ENCODE data around the gene ZNFX1. TPM values are rescaled to one million over a fixed set of nuclear protein-coding genes. Genes with fewer than 3 reads are reported as not detected.
A peak's percentile ranks its signal among the peaks of the same experiment; 100 is the strongest.

The ZNFX1 gene
- total RNA-seq, 2 donors from 2014 or later, result 8.1 to 8.9 TPM

GRCh38 chr20:49245921-49246740, 31.7 kb downstream of the ZNFX1 start:
- Histone ChIP-seq H3K36me3 (ENCODE audit: control insufficient read depth, insufficient read depth, low read length) (peaks cover 96% of the 10 kb centered on the region), H3K4me1 (ENCODE audit: control insufficient read depth, insufficient read depth, low read length) (no peaks in the 10 kb centered on the region)

GRCh38 chr20:49237531-49237930, 40.3 kb downstream of the ZNFX1 start:
- H3K4me1 ChIP-seq (ENCODE audit: control insufficient read depth, insufficient read depth, low read length), result no peaks in the 10 kb centered on the region
- no peak for DNase-seq
- peaks cover 74% of the 10 kb centered on the region for H3K36me3 ChIP-seq (ENCODE audit: control insufficient read depth, insufficient read depth, low read length)
- H3K4me3 ChIP-seq (ENCODE audit: low read length), result no peak overlapping the region
- 75 to 85% methylated on average over 1 to 4 of the region's 4 CpGs for WGBS, 2 experiments (ENCODE audit: insufficient coverage in 1 of 2, insufficient read length in 1 of 2)
- no peak overlapping the region for H3K4me3 Mint-ChIP-seq
- no peak for TF ChIP-seq CTCF (conservative IDR thresholded peaks at IDR 0.05)
- no peak overlapping the region for H3K27ac ChIP-seq (ENCODE audit: low read depth, low read length)
- H3K27ac Mint-ChIP-seq, result peak overlapping the region; percentile 31
- peak overlapping the region; percentile 13 for H3K9ac ChIP-seq (ENCODE audit: extremely low read depth, low read length, poor library complexity, severe bottlenecking)
- H3K4me1 Mint-ChIP-seq, result peaks cover 5% of the 10 kb centered on the region
- no peaks in the 10 kb centered on the region for H3K9me3 ChIP-seq (ENCODE audit: control insufficient read depth, low read length)
- H3K36me3 Mint-ChIP-seq (ENCODE audit: low read depth), result peaks cover 82% of the 10 kb centered on the region
- H3K27me3 ChIP-seq (ENCODE audit: control insufficient read depth, insufficient read depth, low read length, poor library complexity, severe bottlenecking), result no peaks in the 10 kb centered on the region
- no peaks in the 10 kb centered on the region for H3K9me3 Mint-ChIP-seq
- no peaks in the 10 kb centered on the region for H3K27me3 Mint-ChIP-seq (ENCODE audit: insufficient read depth)

More at GRCh38 chr20:49245921-49246740, 31.7 kb downstream of the ZNFX1 start:
- peak; percentile 84 for TF ChIP-seq CTCF (conservative IDR thresholded peaks at IDR 0.05)
- Histone ChIP-seq H3K9ac (ENCODE audit: extremely low read depth, low read length, poor library complexity, severe bottlenecking) (no peak overlapping the region), H3K27me3 (ENCODE audit: control insufficient read depth, insufficient read depth, low read length, poor library complexity, severe bottlenecking) (no peaks in the 10 kb centered on the region), H3K9me3 (ENCODE audit: control insufficient read depth, low read length) (no peaks in the 10 kb centered on the region), H3K27ac (ENCODE audit: low read depth, low read length) (peak overlapping the region; percentile 19), H3K4me3 (ENCODE audit: low read length) (no peak overlapping the region)
- Mint-ChIP-seq H3K9me3 (no peaks in the 10 kb centered on the region), H3K36me3 (ENCODE audit: low read depth) (peaks cover 59% of the 10 kb centered on the region), H3K27ac (peak overlapping the region; percentile 82), H3K27me3 (ENCODE audit: insufficient read depth) (no peaks in the 10 kb centered on the region), H3K4me3 (no peak overlapping the region), H3K4me1 (no peaks in the 10 kb centered on the region)
- WGBS, 2 experiments (ENCODE audit: insufficient coverage in 1 of 2, insufficient read length in 1 of 2), result 80 to 81% methylated on average over 3 of the region's 3 CpGs
- peak; percentile 72 for DNase-seq

- peaks cover 5% of the 10 kb centered on the region for H3K4me1 Mint-ChIP-seq
- Histone ChIP-seq H3K36me3 (ENCODE audit: control insufficient read depth, insufficient read depth, low read length) (peaks cover 72% of the 10 kb centered on the region), H3K9ac (ENCODE audit: extremely low read depth, low read length, poor library complexity, severe bottlenecking) (no peak overlapping the region), H3K27me3 (ENCODE audit: control insufficient read depth, insufficient read depth, low read length, poor library complexity, severe bottlenecking) (no peaks in the 10 kb centered on the region), H3K27ac (ENCODE audit: low read depth, low read length) (no peak overlapping the region), H3K9me3 (ENCODE audit: control insufficient read depth, low read length) (no peaks in the 10 kb centered on the region), H3K4me3 (ENCODE audit: low read length) (no peak overlapping the region), H3K4me1 (ENCODE audit: control insufficient read depth, insufficient read depth, low read length) (no peaks in the 10 kb centered on the region)
- H3K4me3 Mint-ChIP-seq, result no peak overlapping the region
- H3K9me3 Mint-ChIP-seq, result no peaks in the 10 kb centered on the region
- no peak for DNase-seq
- peaks cover 80% of the 10 kb centered on the region for H3K36me3 Mint-ChIP-seq (ENCODE audit: low read depth)
- WGBS, 2 experiments (ENCODE audit: insufficient coverage in 1 of 2, insufficient read length in 1 of 2), result 90 to 96% methylated on average over 6 to 9 of the region's 9 CpGs
- peak overlapping the region; percentile 7 for H3K27ac Mint-ChIP-seq
- H3K27me3 Mint-ChIP-seq (ENCODE audit: insufficient read depth), result no peaks in the 10 kb centered on the region
- TF ChIP-seq CTCF (conservative IDR thresholded peaks at IDR 0.05), result no peak
Observed at GRCh38 chr20:49236301-49236700, 41.6 kb downstream of the ZNFX1 start.

All from endodermal cell (in vitro differentiated cells).